COLO668 (cell line): ENCODE data around the gene UXT.
"Not testable (repeated sequence)": the region's sequence is repeated elsewhere in the genome, so short reads cannot be mapped to it uniquely, and the experiment has no call there.

Experiments used
- DNase-seq: peaks from one replicate; lab custom pipeline; 2025; ENCODE audit not compliant: unreplicated experiment; lab: John Stamatoyannopoulos, UW

Gene UXT, protein sequence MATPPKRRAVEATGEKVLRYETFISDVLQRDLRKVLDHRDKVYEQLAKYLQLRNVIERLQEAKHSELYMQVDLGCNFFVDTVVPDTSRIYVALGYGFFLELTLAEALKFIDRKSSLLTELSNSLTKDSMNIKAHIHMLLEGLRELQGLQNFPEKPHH

GRCh38 chrX:47658684-47659420, at the start of gene UXT:
TSS of gene UXT (minus strand) at chrX:47659180. CDS start at chrX:47658927, 253 bp downstream.
- peak; percentile 96 for DNase-seq

DNA sequence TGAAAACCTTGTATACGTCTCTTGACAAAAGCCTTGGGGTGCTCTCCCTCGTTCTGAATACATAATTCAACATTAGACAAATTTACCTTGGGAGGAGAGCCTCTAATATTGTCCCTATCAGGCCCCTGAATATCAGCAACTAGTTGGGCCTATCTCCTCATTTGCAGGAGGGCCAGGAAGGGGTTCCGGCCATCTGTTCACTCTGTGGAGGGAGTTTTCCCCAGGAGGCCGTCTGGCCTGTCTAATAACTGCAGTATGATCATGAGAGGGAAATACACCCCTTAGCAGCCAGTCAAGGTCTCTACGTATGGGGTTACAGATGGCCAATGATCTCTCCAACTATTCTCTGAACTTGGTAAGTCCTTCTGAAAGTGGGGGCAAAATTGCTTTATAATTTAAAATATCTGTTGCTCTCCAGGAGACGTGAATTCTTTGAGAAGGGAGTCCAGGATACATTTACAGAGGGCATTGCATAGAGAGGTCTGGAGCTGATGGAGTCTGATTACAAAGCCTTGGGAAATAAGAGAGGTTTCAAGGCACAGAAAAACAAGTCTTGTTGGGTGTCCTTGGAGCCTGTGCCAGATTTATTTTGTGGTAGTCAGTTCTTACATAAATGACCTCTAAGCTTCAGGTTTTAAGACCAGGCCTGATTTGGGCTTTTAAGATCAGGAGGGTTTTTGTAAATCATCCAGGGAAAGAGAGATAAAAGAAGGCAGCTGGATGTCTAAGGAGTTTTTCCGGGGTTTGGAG, 48.2 kb upstream of the UXT start:
- DNase-seq = no peak

GRCh38 chrX:47706575-47706974, 47.6 kb upstream of the UXT start:
- DNase-seq = no peak

- DNase-seq = no peak
Measured at GRCh38 chrX:47704736-47705135, 45.8 kb upstream of the UXT start.

DNA sequence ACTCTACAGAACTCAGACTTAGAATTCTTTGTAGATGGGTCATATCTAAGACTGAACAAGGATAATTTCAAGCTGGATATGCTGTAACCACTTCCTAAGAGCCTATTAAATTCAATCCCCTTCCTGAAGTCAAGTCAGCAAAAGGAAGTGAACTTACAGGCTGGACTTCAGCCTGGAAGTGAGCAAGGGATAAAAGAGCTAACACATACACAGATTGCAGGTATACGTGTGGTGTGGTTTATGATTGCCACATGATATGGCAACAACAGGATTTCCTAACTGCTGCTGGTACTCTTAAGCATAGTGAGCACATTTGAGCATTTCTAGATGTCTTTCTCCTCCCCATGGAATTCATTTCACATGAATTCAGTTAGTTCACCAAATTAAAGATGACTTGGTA, 38.2 kb upstream of the UXT start:
- DNase-seq = no peak

DNA sequence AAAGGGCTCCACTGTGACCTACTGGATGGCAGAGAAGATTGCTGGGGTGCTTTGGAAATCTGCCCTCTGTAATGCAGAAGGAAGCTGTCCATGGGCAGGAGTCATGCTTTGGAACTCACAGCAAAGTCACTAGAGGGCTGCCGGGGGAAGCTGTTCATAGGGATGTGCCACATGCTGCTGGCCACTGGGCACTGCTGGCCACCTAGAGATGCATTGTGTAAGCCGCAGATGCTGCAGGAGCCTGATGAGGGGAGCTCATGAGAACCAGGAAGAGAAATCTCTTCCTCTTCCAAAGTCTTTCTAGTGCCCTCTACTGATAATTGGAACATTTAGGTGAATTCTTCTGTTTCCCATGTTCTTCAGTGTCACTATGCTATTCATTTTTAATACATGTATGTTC, 31.2 kb upstream of the UXT start:
- no peak for DNase-seq

GRCh38 chrX:47687263-47687662, 28.3 kb upstream of the UXT start:
- peak; percentile 6 for DNase-seq

DNA sequence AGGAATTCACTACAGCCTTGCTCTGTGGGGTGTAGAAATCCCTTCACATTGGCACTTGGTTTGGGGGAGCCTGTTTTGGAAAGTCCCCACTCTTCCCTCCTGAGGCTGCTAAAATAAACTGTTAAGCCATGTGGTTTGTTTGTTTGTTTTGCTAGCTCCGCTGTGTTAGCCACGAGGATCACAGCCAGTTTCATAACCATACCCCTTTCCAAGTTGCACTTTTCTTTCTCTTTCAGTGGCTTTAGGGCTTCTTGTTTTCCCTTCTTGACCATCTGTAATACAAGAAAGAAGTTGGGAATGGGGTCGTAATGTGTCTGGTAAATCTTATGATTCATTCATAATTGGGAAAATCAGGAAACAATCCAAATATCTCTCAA, 24.8 kb upstream of the UXT start:
- DNase-seq = no peak

DNA sequence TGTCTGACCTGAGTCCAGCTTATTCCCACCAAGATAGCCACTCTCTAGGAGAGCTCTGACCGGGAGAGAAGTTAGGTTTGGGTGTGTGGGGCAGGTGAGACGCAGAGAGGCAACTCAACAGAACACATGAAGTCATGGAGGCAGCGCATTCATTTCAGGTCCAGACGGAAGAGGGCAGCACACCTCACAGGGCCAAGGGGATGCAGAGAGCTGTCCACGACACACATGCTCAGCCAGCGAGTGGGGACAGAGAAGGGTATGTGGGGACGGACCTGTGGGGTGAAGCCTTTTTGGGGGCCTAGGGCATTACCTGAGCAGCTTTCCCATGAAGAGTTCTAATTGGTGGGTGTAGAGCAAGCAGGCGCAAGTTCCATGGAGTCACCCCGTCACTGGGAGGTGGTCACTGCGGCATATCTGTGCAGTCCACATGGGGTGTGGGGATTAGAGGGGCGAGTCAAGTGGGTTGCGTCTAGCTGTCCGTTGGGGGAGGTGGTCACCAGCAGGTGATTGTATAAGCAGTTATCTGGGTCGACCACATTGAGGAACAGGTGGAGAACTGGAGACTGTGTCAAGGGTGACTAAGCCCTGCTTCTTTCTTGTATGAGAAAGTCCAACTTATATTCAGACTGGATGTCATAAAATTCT, 24.3 kb upstream of the UXT start:
- no peak for DNase-seq

DNA sequence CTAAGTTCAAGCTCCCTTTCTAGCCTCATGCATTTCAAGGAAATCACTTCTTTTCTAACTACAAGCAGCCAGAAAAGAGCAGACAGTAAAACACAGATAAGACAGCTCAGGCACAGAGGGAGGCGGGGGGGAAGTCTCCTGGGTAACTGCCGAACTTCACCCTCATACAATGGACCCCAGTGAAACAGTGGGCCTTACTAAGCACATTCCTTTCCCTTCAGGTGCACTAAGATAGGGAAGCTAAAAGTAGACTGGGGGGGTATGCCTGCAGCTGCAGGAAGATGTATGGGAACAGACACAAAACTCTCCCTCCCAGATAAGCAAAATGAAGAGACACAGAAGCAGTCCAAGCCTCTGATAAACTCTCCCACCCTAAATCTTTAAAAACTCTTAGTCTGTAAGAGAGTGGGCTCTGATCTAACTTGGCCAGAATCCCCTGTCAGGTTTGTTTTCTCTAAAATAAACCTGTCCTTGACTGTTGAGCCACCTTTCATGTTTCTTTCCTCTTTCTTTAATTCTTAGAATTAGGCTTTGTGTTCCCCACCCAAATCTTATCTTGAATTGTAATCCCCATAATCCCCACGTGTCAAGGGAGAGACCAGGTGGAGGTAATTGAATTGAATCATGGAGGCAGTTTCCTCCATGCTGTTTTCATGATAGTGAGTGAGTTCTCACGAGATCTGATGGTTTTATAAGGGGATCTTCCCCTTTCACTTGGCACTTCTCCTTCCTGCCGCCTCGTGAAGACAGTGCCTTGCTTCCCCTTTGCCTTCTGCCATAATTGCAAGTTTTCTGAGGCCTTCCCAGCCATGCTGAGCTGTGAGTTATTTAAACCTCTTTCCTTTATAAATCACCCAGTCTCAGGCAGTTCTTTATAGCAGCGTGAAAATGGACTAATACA, 17.2 kb upstream of the UXT start:
- not testable (repeated sequence) for DNase-seq

DNA sequence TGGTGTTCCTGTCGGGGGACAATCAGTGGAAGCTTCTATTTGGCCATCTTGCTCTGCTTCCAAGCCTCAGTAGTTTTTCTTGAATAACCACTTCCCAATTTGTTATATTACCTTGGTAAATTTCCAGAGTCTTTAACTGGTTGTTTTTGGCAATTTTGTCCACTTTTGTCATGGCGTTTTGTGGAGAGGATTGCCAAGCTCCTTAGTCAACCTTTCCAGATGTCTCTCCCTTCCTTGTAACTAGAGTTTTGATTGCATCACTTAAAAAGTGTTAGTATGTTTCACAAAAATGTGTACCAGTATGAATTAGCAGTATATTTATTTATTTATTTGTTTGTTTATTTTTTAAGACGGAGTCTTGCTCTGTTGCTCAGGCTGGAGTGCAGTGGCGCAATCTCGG, 15.8 kb upstream of the UXT start:
- no peak for DNase-seq

DNA sequence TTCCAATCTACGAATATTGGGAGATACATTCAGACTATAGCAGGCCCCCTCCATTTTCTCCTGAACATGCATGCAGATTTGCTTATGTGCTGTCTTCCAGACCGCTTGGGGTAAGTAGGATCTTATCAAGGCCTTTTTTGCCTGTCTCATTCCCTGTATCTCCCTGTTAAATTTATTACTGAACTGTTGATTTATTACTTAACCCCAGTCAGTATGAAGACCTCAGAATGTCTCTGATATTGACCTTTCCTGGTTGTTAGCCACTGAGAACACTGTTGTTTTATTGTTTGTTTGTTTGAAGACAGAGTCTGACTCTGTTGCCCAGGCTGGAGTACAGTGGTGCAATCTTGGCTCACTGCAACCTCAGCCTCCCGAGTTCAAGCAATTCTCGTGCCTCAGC, 6.8 kb upstream of the UXT start:
- DNase-seq = not testable (repeated sequence)

DNA sequence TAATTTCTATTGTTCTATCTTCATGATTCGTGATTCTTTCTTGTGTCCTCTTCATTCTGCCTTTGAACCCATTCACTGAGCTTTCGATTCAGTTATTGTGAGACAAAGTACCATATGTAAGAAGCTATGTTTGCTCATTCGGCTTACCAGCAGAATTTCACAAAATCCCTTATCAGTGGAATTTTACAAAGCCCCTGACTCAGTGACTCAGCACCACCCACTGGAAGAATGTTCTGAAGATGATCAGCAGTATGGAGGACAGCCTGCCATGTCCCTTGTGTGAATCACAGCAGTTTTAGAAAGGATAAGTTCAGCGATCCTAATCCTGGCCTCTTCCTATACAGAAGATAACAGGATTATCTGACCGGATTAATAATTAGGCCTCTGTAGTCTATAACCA, 5.8 kb upstream of the UXT start:
- DNase-seq = no peak

- DNase-seq = no peak
Measured at GRCh38 chrX:47662144-47662657, 3.2 kb upstream of the UXT start.

DNA sequence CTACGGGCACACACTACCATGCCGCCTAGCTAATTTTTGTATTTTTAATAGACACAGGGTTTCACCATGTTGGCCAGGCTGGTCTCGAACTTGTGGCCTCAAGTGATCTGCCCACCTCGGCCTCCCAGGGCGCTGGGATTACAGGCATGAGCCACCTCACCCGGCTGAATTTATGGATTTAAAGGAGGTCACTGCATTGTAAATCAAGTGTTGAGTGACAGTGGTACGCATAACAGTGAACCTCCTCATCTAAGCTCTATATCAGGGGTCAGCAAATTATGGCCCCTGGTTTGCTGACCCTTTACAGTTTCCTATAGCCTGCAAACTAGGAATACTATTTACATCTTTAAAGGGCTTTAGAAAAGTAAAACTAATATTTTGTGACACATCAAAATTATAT, 2.6 kb upstream of the UXT start:
- DNase-seq = no peak

DNA sequence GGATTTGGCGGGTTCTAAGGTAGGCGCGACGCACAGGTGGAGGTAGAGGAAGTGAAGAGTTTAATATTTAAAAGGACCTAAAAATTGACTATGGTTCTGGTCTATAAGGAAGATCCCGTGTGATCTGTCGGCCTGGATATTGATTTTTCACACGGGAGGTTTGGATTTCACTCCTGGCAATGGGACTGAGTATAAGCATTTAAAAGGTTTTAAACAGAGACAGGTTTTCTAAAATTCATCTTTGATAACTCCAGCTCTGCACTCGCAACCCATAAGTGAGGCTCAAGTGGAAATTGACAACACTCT, 394 bp upstream of the UXT start:
- DNase-seq = no peak

- no peak for DNase-seq
Measured at GRCh38 chrX:47658301-47658683, 688 bp downstream of the UXT start.

DNA sequence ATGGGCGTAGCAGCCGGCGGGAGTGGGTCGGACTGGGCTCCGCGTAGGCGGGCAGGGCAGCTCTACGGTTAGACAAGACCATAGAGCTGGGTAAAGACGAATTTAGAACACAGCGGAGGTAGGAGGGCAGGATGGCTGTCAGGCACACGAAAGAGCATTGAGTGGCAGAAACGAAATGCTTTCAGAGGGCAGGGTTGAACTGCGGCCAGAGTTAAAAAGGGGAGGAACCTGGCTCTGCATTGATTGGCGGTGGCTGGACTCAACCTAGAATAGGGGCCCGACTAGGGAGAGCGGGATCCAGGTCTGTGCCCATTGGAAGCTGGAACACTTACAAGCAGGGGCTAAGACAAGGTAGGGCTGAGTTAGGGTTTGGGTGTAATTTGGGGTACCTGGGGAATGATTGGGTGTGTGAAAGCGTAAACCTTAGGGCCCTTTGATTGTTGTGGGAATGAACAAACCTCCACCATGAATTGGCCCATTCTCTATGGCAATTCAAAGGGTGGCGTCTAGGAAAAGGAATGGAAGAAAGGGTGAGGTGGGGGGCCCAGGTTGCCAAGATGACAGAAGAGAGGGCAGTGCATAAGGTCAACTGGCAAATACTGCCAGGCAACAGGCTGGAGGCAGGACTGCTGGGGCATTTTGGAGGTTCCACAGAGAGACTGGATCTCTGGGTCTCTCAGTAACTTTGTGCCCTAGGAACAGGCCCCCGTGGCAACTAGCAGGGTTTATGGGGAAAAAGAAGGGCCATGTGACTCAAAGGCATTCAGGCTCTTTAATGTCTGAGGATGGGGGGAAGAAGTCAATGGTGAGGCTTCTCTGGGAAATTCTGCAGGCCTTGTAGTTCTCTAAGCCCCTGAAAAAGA, 7.7 kb downstream of the UXT start:
- DNase-seq = no peak

- DNase-seq = peak; percentile 94
Measured at GRCh38 chrX:47650164-47651042, 8.6 kb downstream of the UXT start, which contains the start of gene ELK1. TSS of gene ELK1 (minus strand) at chrX:47650563. CDS start at chrX:47641441, 9,122 bp downstream.
